H1 (cell line): ENCODE results near the gene IGFBP4. TPM values are rescaled to one million over a fixed set of nuclear protein-coding genes. Genes with fewer than 3 reads are reported as not detected.

Source experiments
- CTCF ChIA-PET: fragments of 300-600 bp; sonication (Branson Sonifier 250); formaldehyde crosslinking; loops from one replicate; lab custom pipeline; 2021; ENCODE audit not compliant: partially characterized antibody; lab: Charles Lee
- POLR2A ChIA-PET: fragments of 300-600 bp; sonication (Branson Sonifier 250); formaldehyde crosslinking; loops from one replicate; lab custom pipeline; 2021; ENCODE audit warnings: inconsistent platforms; ENCODE audit not compliant: partially characterized antibody; lab: Charles Lee
- DNase-seq, 2 experiments: peaks; one replicate each; pipeline versions ENCODE4 v3.0.0 to v3.0.0-alpha.2; 2010 to 2022; ENCODE audit warnings: low spot score in 2 of 2, low read depth in 1 of 2, mixed read lengths in 1 of 2
- FAIRE-seq: peaks from 2 replicates; lab custom pipeline; 2011; peaks lifted over from hg19 to GRCh38; lab: Jason Lieb, UNC
- H2AFZ ChIP-seq: 2 replicates; pipeline ENCODE4 v1.8.1; 2012; ENCODE audit warnings: low read length, inconsistent platforms
- H2AK5ac ChIP-seq: 2 replicates; pipeline ENCODE4 v1.6.1; 2013; ENCODE audit warnings: low read depth, low read length
- H2BK120ac ChIP-seq: replicated peaks from 2 replicates; pipeline ENCODE3; 2013; ENCODE audit warnings: low read depth, low read length, inconsistent platforms
- H2BK12ac ChIP-seq: 2 replicates; pipeline ENCODE4 v1.6.1; 2013; ENCODE audit warnings: low read depth, low read length
- H2BK15ac ChIP-seq: 2 replicates; pipeline ENCODE4 v1.6.1; 2013; ENCODE audit warnings: low read length
- H2BK20ac ChIP-seq: 2 replicates; pipeline ENCODE4 v1.6.1; 2013; ENCODE audit warnings: low read length
- H2BK5ac ChIP-seq: 2 replicates; pipeline ENCODE4 v1.6.1; 2013; ENCODE audit warnings: low read depth, low read length
- H3K14ac ChIP-seq: 2 replicates; pipeline ENCODE4 v1.6.1; 2013; ENCODE audit warnings: inconsistent platforms; ENCODE audit not compliant: insufficient read length
- H3K18ac ChIP-seq: 2 replicates; pipeline ENCODE4 v1.6.1; 2013; ENCODE audit warnings: low read length; ENCODE audit errors: extremely low read depth
- H3K23ac ChIP-seq: 2 replicates; pipeline ENCODE4 v1.6.1; 2013; ENCODE audit warnings: inconsistent platforms; ENCODE audit not compliant: insufficient read length
- H3K23me2 ChIP-seq: 2 replicates; pipeline ENCODE4 v1.6.1; 2013; ENCODE audit warnings: low read depth, low read length
- H3K27ac ChIP-seq: 2 replicates; pipeline ENCODE4 v1.6.1; 2011; ENCODE audit warnings: low read depth, low read length, inconsistent platforms
- H3K27me3 ChIP-seq, 4 experiments: replicated peaks in 1 of 4; 1 replicate in 1 of 4; 2 replicates in 3 of 4; pipeline versions ENCODE4 v1.6.1 to v1.8.1; 2011 to 2013; ENCODE audit warnings: low read length in 3 of 4, mild to moderate bottlenecking in 3 of 4, inconsistent platforms in 2 of 4, mixed read lengths in 2 of 4, moderate library complexity in 1 of 4; ENCODE audit not compliant: control insufficient read depth in 3 of 4, insufficient read depth in 3 of 4; ENCODE audit errors: extremely low read depth in 1 of 4
- H3K36me3 ChIP-seq, 4 experiments: 2 replicates each; pipeline versions ENCODE4 v1.6.1 to v1.8.1; 2011 to 2013; ENCODE audit warnings: mild to moderate bottlenecking in 4 of 4, low read length in 3 of 4, moderate library complexity in 2 of 4, control low read depth in 1 of 4, inconsistent platforms in 1 of 4; ENCODE audit not compliant: insufficient read depth in 4 of 4, control insufficient read depth in 2 of 4
- H3K4ac ChIP-seq: replicated peaks from 2 replicates; pipeline ENCODE3; 2013; ENCODE audit warnings: low read length, low read depth, mixed read lengths, inconsistent platforms; ENCODE audit not compliant: insufficient read length
- H3K4me1 ChIP-seq, 4 experiments: replicated peaks in 1 of 4; 1 replicate in 1 of 4; 2 replicates in 3 of 4; pipeline versions ENCODE4 v1.6.1 to v1.8.1; 2011 to 2013; ENCODE audit warnings: low read length in 3 of 4, inconsistent platforms in 2 of 4, mixed read lengths in 1 of 4; ENCODE audit not compliant: insufficient read depth in 4 of 4, control insufficient read depth in 3 of 4
- H3K4me2 ChIP-seq, 2 experiments: 2 replicates each; pipeline versions ENCODE4 v1.6.1 to v1.8.1; 2011 to 2013; ENCODE audit warnings: low read depth in 2 of 2, low read length in 2 of 2, control low read depth in 1 of 2, inconsistent platforms in 1 of 2, mild to moderate bottlenecking in 1 of 2; ENCODE audit not compliant: insufficient read depth in 1 of 2
- H3K4me3 ChIP-seq, 4 experiments: fragments of 200-600, 300-600 bp in 1 of 4; sonication (generic), shearing (Covaris generic), sonication (Bioruptor Twin) in 1 of 4; 2 replicates each; pipeline versions ENCODE4 v1.5.1 to v1.8.1; 2011 to 2016; ENCODE audit warnings: low read length in 4 of 4, low read depth in 3 of 4, control low read depth in 2 of 4, inconsistent platforms in 2 of 4, mild to moderate bottlenecking in 2 of 4, mixed read lengths in 1 of 4, moderate library complexity in 1 of 4; ENCODE audit not compliant: insufficient read depth in 2 of 4; ENCODE audit errors: extremely low read depth in 1 of 4
- H3K56ac ChIP-seq: replicated peaks from 2 replicates; pipeline ENCODE3; 2013; ENCODE audit warnings: low read depth, mild to moderate bottlenecking, mixed read lengths, low read length, inconsistent platforms; ENCODE audit not compliant: insufficient read length
- H3K79me1 ChIP-seq: 2 replicates; pipeline ENCODE4 v1.6.1; 2013; ENCODE audit warnings: low read depth, low read length, control low read depth
- H3K79me2 ChIP-seq, 2 experiments: 2 replicates each; pipeline versions ENCODE4 v1.6.1 to v1.8.1; 2012 to 2013; ENCODE audit warnings: low read length in 2 of 2, mild to moderate bottlenecking in 2 of 2, inconsistent platforms in 1 of 2; ENCODE audit not compliant: insufficient read depth in 2 of 2, control insufficient read depth in 1 of 2
- H3K9ac ChIP-seq, 4 experiments: replicated peaks in 1 of 4; 1 replicate in 1 of 4; 2 replicates in 3 of 4; pipeline versions ENCODE4 v1.6.1 to v1.8.1; 2011 to 2013; ENCODE audit warnings: low read depth in 3 of 4, low read length in 3 of 4, control low read depth in 2 of 4, mild to moderate bottlenecking in 2 of 4, moderate library complexity in 2 of 4, inconsistent platforms in 1 of 4; ENCODE audit errors: extremely low read depth in 1 of 4
- H3K9me3 ChIP-seq, 2 experiments: 2 replicates each; pipeline versions ENCODE4 v1.6.1 to v1.8.1; 2012 to 2013; ENCODE audit warnings: mild to moderate bottlenecking in 2 of 2, moderate library complexity in 2 of 2, control low read depth in 1 of 2, inconsistent platforms in 1 of 2, low read depth in 1 of 2, low read length in 1 of 2, mixed read lengths in 1 of 2; ENCODE audit not compliant: insufficient read depth in 2 of 2
- H4K20me1 ChIP-seq, 2 experiments: replicated peaks in 1 of 2; 2 replicates each; pipeline versions ENCODE3 to v1.8.1; 2011 to 2013; ENCODE audit warnings: inconsistent platforms in 2 of 2, low read length in 2 of 2, mild to moderate bottlenecking in 1 of 2; ENCODE audit not compliant: insufficient read depth in 2 of 2, control insufficient read depth in 1 of 2
- H4K5ac ChIP-seq: 2 replicates; pipeline ENCODE4 v1.6.1; 2013; ENCODE audit warnings: low read length, low read depth, mixed read lengths, inconsistent platforms; ENCODE audit not compliant: insufficient read length
- H4K8ac ChIP-seq: 2 replicates; pipeline ENCODE4 v1.8.0; 2013; ENCODE audit warnings: mild to moderate bottlenecking, moderate library complexity, low read length, inconsistent platforms; ENCODE audit not compliant: insufficient read depth; ENCODE audit errors: extremely low read depth
- H4K91ac ChIP-seq: replicated peaks from 2 replicates; pipeline ENCODE3; 2013; ENCODE audit warnings: low read length, mixed read lengths, inconsistent platforms; ENCODE audit not compliant: insufficient read length
- BCL11A ChIP-seq, 2 experiments: IDR thresholded peaks; one replicate each; pipeline ENCODE4 v1.6.1; 2011; ENCODE audit warnings: low read depth in 2 of 2, low read length in 2 of 2, mild to moderate bottlenecking in 2 of 2
- CBX5 ChIP-seq: fragments of 300-800, 300-1000 bp; sonication (generic); IDR thresholded peaks from 2 replicates; pipeline ENCODE4 v1.7.1; 2016; ENCODE audit warnings: antibody characterized with exemption, low read length, low read depth
- CBX8 ChIP-seq: fragments of 300-800, 300-1000 bp; sonication (generic); IDR thresholded peaks from 2 replicates; pipeline ENCODE4 v1.7.1; 2016; ENCODE audit warnings: low read depth, low read length, borderline replicate concordance
- GTF2F1 ChIP-seq: IDR thresholded peaks from 2 replicates; pipeline ENCODE4 v1.6.1; 2012; ENCODE audit warnings: low read depth, low read length, improper control_type of control experiment, borderline replicate concordance
- MAFK ChIP-seq: IDR thresholded peaks from 2 replicates; pipeline ENCODE4 v1.6.1; 2012; ENCODE audit warnings: low read depth, mild to moderate bottlenecking, improper control_type of control experiment, low read length
- NRF1 ChIP-seq: IDR thresholded peaks from 2 replicates; pipeline ENCODE4 v1.6.1; 2011; ENCODE audit warnings: mild to moderate bottlenecking, low read depth, low read length, improper control_type of control experiment
- SIN3A ChIP-seq, 2 experiments: IDR thresholded peaks in 1 of 2; conservative IDR thresholded peaks in 1 of 2; 2 replicates each; pipeline ENCODE4 v1.6.1; 2011 to 2012; ENCODE audit warnings: low read length in 2 of 2, improper control_type of control experiment in 1 of 2, low read depth in 1 of 2, mild to moderate bottlenecking in 1 of 2
- TAF1 ChIP-seq: IDR thresholded peaks from 2 replicates; pipeline ENCODE4 v1.6.1; 2011; ENCODE audit warnings: mild to moderate bottlenecking, low read depth, low read length
- TCF12 ChIP-seq: IDR thresholded peaks from 2 replicates; pipeline ENCODE4 v1.6.1; 2011; ENCODE audit warnings: low read depth, mild to moderate bottlenecking, low read length
- WGBS, 2 experiments: shearing (Covaris generic) in 1 of 2; methylation state at CpG; one replicate each; pipeline versions ENCODE4 v1.1.6 to v1.1.7; 2013 to 2015; ENCODE audit warnings: low lambda C conversion rate in 2 of 2, mixed read lengths in 2 of 2, inconsistent platforms in 1 of 2, low coverage in 1 of 2, missing lambda C conversion rate in 1 of 2; ENCODE audit not compliant: insufficient replicate concordance in 2 of 2, insufficient coverage in 1 of 2, insufficient read length in 1 of 2; ENCODE audit errors: extremely low coverage in 1 of 2, missing lambda C conversion rate in 1 of 2; 5-methylcytosine and 5-hydroxymethylcytosine counted together
- polyA plus RNA-seq, 7 experiments: library from polyadenylated mRNA; depleted of rRNA in 3 of 7; stranded (reverse) in 5 of 7; unstranded in 2 of 7; fragments of >200 nt in 5 of 7; fragments of 200-250 nt in 2 of 7; gene quantifications; 1 replicate in 5 of 7; 2 replicates in 1 of 7; 4 replicates in 1 of 7; pipeline versions ENCODE4 v1.2.1 to v1.2.3, GENCODE V29; 2011 to 2013; ENCODE audit warnings: missing spikeins in 2 of 7, mixed read lengths in 2 of 7
- total RNA-seq: library from RNA; stranded (reverse); fragmentation: NEBNext Ultra II Directional; extraction: Animal tissue kit (Norgen Biotek cat#: 25700); gene quantifications from 2 replicates; pipeline ENCODE4 v1.2.1, GENCODE V29; 2021
- TF ChIP-seq, protein P1 (sequence below): IDR thresholded peaks from 2 replicates; pipeline ENCODE4 v1.6.1; 2012; ENCODE audit warnings: inconsistent platforms

The IGFBP4 gene
- total and polyA plus RNA-seq, 2 of the 8 experiments (the other 6 are each of a cell fraction or from before 2014, with no cell fraction given), result 85.5 to 105 TPM

DNA sequence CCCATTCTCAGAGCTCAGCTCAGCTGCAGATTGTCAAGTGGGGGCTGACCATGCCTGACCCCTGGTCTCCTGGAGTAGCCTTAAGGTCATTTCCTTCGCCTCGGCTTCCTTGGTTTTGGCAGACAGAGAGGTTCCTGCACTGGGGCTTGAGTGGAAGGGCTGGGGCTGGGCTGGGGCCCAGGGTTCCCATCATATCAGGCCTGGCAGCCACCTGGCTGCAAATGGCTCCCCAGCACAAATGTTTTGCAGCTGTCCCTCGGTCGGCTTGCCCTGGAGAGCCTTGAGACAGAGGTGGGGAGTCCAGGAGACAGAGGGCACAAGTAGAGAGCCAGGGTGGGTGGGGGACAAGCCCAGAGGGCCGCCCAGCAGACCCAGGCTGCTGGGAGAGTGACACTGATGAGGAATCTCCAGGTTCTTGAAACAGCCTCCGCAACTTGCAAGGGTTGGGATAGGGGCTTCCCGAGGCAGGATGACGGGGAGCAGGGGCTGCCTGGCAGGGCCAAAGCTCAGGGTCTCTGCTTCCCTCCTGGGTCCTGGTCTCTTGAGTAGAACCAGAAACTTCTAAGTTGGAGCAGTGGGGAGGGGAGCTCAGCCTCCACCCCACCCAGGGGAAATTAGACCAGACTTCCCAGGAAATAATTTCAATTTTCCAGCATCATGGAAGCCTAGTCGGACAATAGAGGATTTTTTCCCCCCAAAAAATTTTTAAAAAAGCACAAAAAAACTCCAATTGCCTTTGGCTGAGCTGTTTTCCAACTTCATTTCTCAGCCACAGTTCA is 19.3 kb downstream of the IGFBP4 start:
- 85% methylated on average over 9 of the region's 9 CpGs; no CpG with 5 or more reads in 1 of the 2 experiments for WGBS, 2 experiments
- Histone ChIP-seq H3K79me1 (no peaks in the 10 kb centered on the region), H3K56ac (no peak overlapping the region), H3K23me2 (no peaks in the 10 kb centered on the region; the same call in 1 of the 2 replicates), H3K27me3 (no peaks in the 10 kb centered on the region), H3K23ac (no peak overlapping the region), H3K4me1 (peaks cover 2 to 39% (median 15%) of the 10 kb centered on the region in 4 experiments), H3K14ac (no peak overlapping the region), H4K8ac (peak overlapping the region; percentile 62; the same call in 1 of the 2 replicates), H3K9ac (peak overlapping the region in 1 of 4 experiments; percentile 32; a peak in 2 of 7 replicates), H3K36me3 (no peaks in the 10 kb centered on the region), H4K20me1 (no peaks in the 10 kb centered on the region), H4K5ac (peak overlapping the region; percentile 55), H2BK5ac (peak overlapping the region; percentile 82; the same call in 1 of the 2 replicates), H2BK20ac (no peak overlapping the region; the same call in 1 of the 2 replicates), H3K79me2 (no peaks in the 10 kb centered on the region), H2AK5ac (peak overlapping the region; percentile 75; the same call in 1 of the 2 replicates), H2BK15ac (peak overlapping the region; percentile 72; the same call in 1 of the 2 replicates), H2BK12ac (peak overlapping the region; percentile 87; the same call in 1 of the 2 replicates), H3K18ac (peak overlapping the region; percentile 71; the same call in 1 of the 2 replicates), H3K4ac (peak overlapping the region; percentile 22), H2BK120ac (peak overlapping the region; percentile 86), H2AFZ (no peak overlapping the region), H3K9me3 (no peaks in the 10 kb centered on the region), H3K4me2 (no peak overlapping the region), H4K91ac (peak overlapping the region; percentile 89), H3K27ac (no peak overlapping the region), H3K4me3 (no peak overlapping the region)
- DNase-seq (no peak), FAIRE-seq (no peak)
- CTCF ChIA-PET, result interaction anchor here (0.7 to 34.1 kb wide), 6 partner anchors 13 to 69 kb away, joined by 3 to 739 read pairs (median 10); partner anchors contain the start of gene IGFBP4
- POLR2A ChIA-PET, result interaction anchor here (0.6 to 3.0 kb wide), 13 partner anchors 9 to 682 kb away, joined by 3 to 20 read pairs (median 5); partner anchors contain the start of gene IGFBP4
- TF ChIP-seq TAF1, result no peak
- TF ChIP-seq TCF12, result no peak
- no peak for TF ChIP-seq MAFK
- TF ChIP-seq, protein P1, sequence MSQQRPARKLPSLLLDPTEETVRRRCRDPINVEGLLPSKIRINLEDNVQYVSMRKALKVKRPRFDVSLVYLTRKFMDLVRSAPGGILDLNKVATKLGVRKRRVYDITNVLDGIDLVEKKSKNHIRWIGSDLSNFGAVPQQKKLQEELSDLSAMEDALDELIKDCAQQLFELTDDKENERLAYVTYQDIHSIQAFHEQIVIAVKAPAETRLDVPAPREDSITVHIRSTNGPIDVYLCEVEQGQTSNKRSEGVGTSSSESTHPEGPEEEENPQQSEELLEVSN, result no peak
- no peak for TF ChIP-seq GTF2F1
- TF ChIP-seq BCL11A (IDR thresholded peaks at IDR 0.05; ENCODE audit: low read depth in 2 of 2, low read length in 2 of 2), result no peak
- no peak for TF ChIP-seq SIN3A (conservative IDR thresholded peaks at IDR 0.05 in 1 of 2, IDR thresholded peaks at IDR 0.05 in 1 of 2; ENCODE audit: low read depth in 1 of 2, low read length in 2 of 2)
- TF ChIP-seq CBX8, result no peak
- TF ChIP-seq NRF1, result no peak
- TF ChIP-seq CBX5, result no peak
